HepG2 (cell line): ENCODE measurements around the gene SP140L. TPM values are rescaled to one million over a fixed set of nuclear protein-coding genes. Genes with fewer than 3 reads are reported as not detected.

Experiments
- ARID5B ChIP-seq: IDR thresholded peaks from 2 replicates; pipeline ENCODE4 v1.4.0; 2020; ENCODE audit warnings: mild to moderate bottlenecking, missing genetic modification reagents
- ARNTL ChIP-seq: sonication (generic); formaldehyde crosslinking; IDR thresholded peaks from 2 replicates; pipeline ENCODE4 v1.4.0; 2020; ENCODE audit warnings: mild to moderate bottlenecking, missing genetic modification reagents
- ATF7-NPFF ChIP-seq: sonication (generic); formaldehyde crosslinking; IDR thresholded peaks from 2 replicates; pipeline ENCODE4 v1.8.1; 2023; ENCODE audit warnings: mild to moderate bottlenecking, low read depth, missing genetic modification reagents, moderate library complexity
- CAMTA2 ChIP-seq: sonication (generic); formaldehyde crosslinking; IDR thresholded peaks from 2 replicates; pipeline ENCODE4 v1.4.0; 2020; ENCODE audit warnings: mild to moderate bottlenecking, missing genetic modification reagents, borderline replicate concordance
- ETV5 ChIP-seq: IDR thresholded peaks from 2 replicates; pipeline ENCODE4 v1.6.1; 2018; ENCODE audit warnings: missing biosample characterization, missing genetic modification reagents, inconsistent platforms, borderline replicate concordance
- HNF4A ChIP-seq: sonication (generic); formaldehyde crosslinking; IDR thresholded peaks from 2 replicates; pipeline ENCODE4 v1.4.0; 2020; ENCODE audit warnings: missing genetic modification reagents
- HNRNPUL1 ChIP-seq: fragments of 200-400 bp; formaldehyde crosslinking; IDR thresholded peaks from 2 replicates; pipeline ENCODE4 v1.6.1; 2017; ENCODE audit warnings: low read depth, mild to moderate bottlenecking, low read length, moderate library complexity
- KDM5A ChIP-seq: fragments of 200-600 bp; sonication (generic); IDR thresholded peaks from 2 replicates; pipeline ENCODE4 v1.7.0; 2018; ENCODE audit warnings: antibody characterized with exemption, mild to moderate bottlenecking, low read length, borderline replicate concordance
- KLF6 ChIP-seq: IDR thresholded peaks from 2 replicates; pipeline ENCODE4 v1.8.0; 2016; ENCODE audit warnings: missing biosample characterization, missing genetic modification reagents
- MEIS2 ChIP-seq: sonication (generic); formaldehyde crosslinking; IDR thresholded peaks from 2 replicates; pipeline ENCODE4 v1.9.0; 2021; ENCODE audit warnings: mild to moderate bottlenecking, missing genetic modification reagents
- SKI ChIP-seq: fragments of 450-650 bp; IDR thresholded peaks from one replicate; pipeline ENCODE4 v1.6.1; 2018; ENCODE audit warnings: mild to moderate bottlenecking; ENCODE audit not compliant: partially characterized antibody
- SOX6 ChIP-seq, 2 experiments: fragments of 450-650 bp in 1 of 2; sonication (generic) in 1 of 2; formaldehyde crosslinking in 1 of 2; IDR thresholded peaks; 2 replicates each; pipeline versions ENCODE4 v1.4.0 to v1.6.1; 2017 to 2020; ENCODE audit warnings: antibody characterized with exemption in 1 of 2, mild to moderate bottlenecking in 1 of 2, missing genetic modification reagents in 1 of 2
- TFAP4 ChIP-seq: sonication (generic); IDR thresholded peaks from 2 replicates; pipeline ENCODE4 v1.6.1; 2016; ENCODE audit warnings: low read depth, borderline replicate concordance
- TFDP1 ChIP-seq: IDR thresholded peaks from 2 replicates; pipeline ENCODE4 v1.6.1; 2016; ENCODE audit warnings: missing compliant biosample characterization, missing genetic modification reagents, borderline replicate concordance
- ZFP90 ChIP-seq: sonication (generic); formaldehyde crosslinking; IDR thresholded peaks from 2 replicates; pipeline ENCODE4 v1.8.0; 2022; ENCODE audit warnings: missing genetic modification reagents, mild to moderate bottlenecking, inconsistent platforms, borderline replicate concordance
- ZFP91 ChIP-seq: sonication (generic); formaldehyde crosslinking; IDR thresholded peaks from 2 replicates; pipeline ENCODE4 v1.9.0; 2022; ENCODE audit warnings: missing genetic modification reagents, mild to moderate bottlenecking, borderline replicate concordance
- ZNF317 ChIP-seq: sonication (generic); formaldehyde crosslinking; IDR thresholded peaks from 2 replicates; pipeline ENCODE4 v1.5.0; 2020; ENCODE audit warnings: mild to moderate bottlenecking, missing genetic modification reagents
- ZNF441 ChIP-seq: sonication (generic); formaldehyde crosslinking; IDR thresholded peaks from 2 replicates; pipeline ENCODE4 v1.7.0; 2021; ENCODE audit warnings: missing genetic modification reagents, borderline replicate concordance
- ZNF567 ChIP-seq: sonication (generic); formaldehyde crosslinking; IDR thresholded peaks from 2 replicates; pipeline ENCODE4 v1.8.1; 2023; ENCODE audit warnings: mild to moderate bottlenecking, missing genetic modification reagents, borderline replicate concordance
- ZNF720 ChIP-seq: sonication (generic); formaldehyde crosslinking; IDR thresholded peaks from 2 replicates; pipeline ENCODE4 v1.4.0; 2020; ENCODE audit warnings: missing genetic modification reagents
- ZNF879 ChIP-seq: sonication (generic); formaldehyde crosslinking; IDR thresholded peaks from 2 replicates; pipeline ENCODE4 v1.8.1; 2023; ENCODE audit warnings: missing genetic modification reagents
- polyA plus RNA-seq, 8 experiments: library from polyadenylated mRNA; depleted of rRNA in 3 of 8; stranded (reverse) in 7 of 8; unstranded in 1 of 8; fragments of >200 nt; fragmentation: Illumina TruSeq in 4 of 8; extraction: Trizol in 4 of 8; gene quantifications; 2 replicates each; pipeline versions ENCODE4 v1.2.1 to v1.2.3, GENCODE V29; 2011 to 2016; ENCODE audit warnings: low read depth in 4 of 8, missing spikeins in 1 of 8, mixed read lengths in 1 of 8; ENCODE audit not compliant: insufficient read depth in 1 of 8
- total RNA-seq, 5 experiments: library from RNA; depleted of rRNA; stranded (reverse); fragments of >200 nt; fragmentation: Illumina TruSeq; extraction: Trizol; gene quantifications; 2 replicates each; pipeline ENCODE4 v1.2.3, GENCODE V29; 2016; ENCODE audit warnings: low read depth in 1 of 5

Gene SP140L
- total and polyA plus RNA-seq, 2 of the 13 experiments (the other 11 are each of a cell fraction or from before 2014, with no cell fraction given) = 10.9 to 17.5 TPM

GRCh38 chr2:230411570-230412370 is 84.8 kb downstream of the SP140L start (continued):
- TF ChIP-seq KDM5A = no peak
- peak; percentile 61 for TF ChIP-seq MEIS2 (CRISPR knock-in tag)
- TF ChIP-seq ZNF317 (CRISPR knock-in tag) = no peak
- TF ChIP-seq ZFP90 = 0 out of 2 replicates have a peak, but pooled peaks have one; percentile 69
- 0 out of 2 replicates have a peak, but pooled peaks have one; percentile 65 for TF ChIP-seq ZNF567 (CRISPR knock-in tag)
- TF ChIP-seq ETV5 (CRISPR knock-in tag) = 0 out of 2 replicates have a peak, but pooled peaks have one; percentile 7
- peak; percentile 68 for TF ChIP-seq ATF7-NPFF (CRISPR knock-in tag)
- no peak for TF ChIP-seq HNRNPUL1
- peak; percentile 81; the same call in 1 of the 2 replicates for TF ChIP-seq TFDP1 (CRISPR knock-in tag)
- TF ChIP-seq KLF6 (CRISPR knock-in tag) = peak; percentile 72
- no peak for TF ChIP-seq ARNTL (CRISPR knock-in tag)
- TF ChIP-seq ZNF441 (CRISPR knock-in tag) = peak; percentile 66; the same call in 1 of the 2 replicates
- TF ChIP-seq ZNF879 (CRISPR knock-in tag) = 0 out of 2 replicates have a peak, but pooled peaks have one; percentile 87
- peak; percentile 12 for TF ChIP-seq SKI
- TF ChIP-seq CAMTA2 (CRISPR knock-in tag) = peak; percentile 36; the same call in 1 of the 2 replicates
- TF ChIP-seq HNF4A (CRISPR knock-in tag) = peak; percentile 65
- peak; percentile 76 for TF ChIP-seq ZFP91
- TF ChIP-seq TFAP4 = no peak
- TF ChIP-seq ARID5B (CRISPR knock-in tag) = peak; percentile 53; the same call in 1 of the 2 replicates
- no peak for TF ChIP-seq SOX6 (IDR thresholded peaks at IDR 0.05)
- peak; percentile 22; the same call in 1 of the 2 replicates for TF ChIP-seq SOX6 (CRISPR knock-in tag; IDR thresholded peaks at IDR 0.05)
- no peak for TF ChIP-seq ZNF720
